Activated naive CD8-positive, alpha-beta T cell (primary cell): ENCODE data around the gene CHCHD6.

ENCODE experiments used
- H3K27ac Mint-ChIP-seq: one replicate; pipeline ENCODE4 v1.8.0; 2021; ENCODE audit warnings: mixed read lengths
- H3K27me3 Mint-ChIP-seq: one replicate; pipeline ENCODE4 v1.8.0; 2021; ENCODE audit warnings: mixed read lengths
- H3K36me3 Mint-ChIP-seq: one replicate; pipeline ENCODE4 v1.8.0; 2021; ENCODE audit warnings: mixed read lengths
- H3K4me1 Mint-ChIP-seq: one replicate; pipeline ENCODE4 v1.8.0; 2021; ENCODE audit warnings: low read depth, mixed read lengths
- H3K4me3 Mint-ChIP-seq: one replicate; pipeline ENCODE4 v1.8.0; 2021; ENCODE audit warnings: mild to moderate bottlenecking, mixed read lengths
- H3K9me3 Mint-ChIP-seq: one replicate; pipeline ENCODE4 v1.8.0; 2021; ENCODE audit warnings: low read depth, mixed read lengths

CHCHD6 gene

GRCh38 chr3:126870608-126871210 lies 166.7 kb downstream of the CHCHD6 start:
- Mint-ChIP-seq H3K4me3 (no peak overlapping the region), H3K27me3 (no peaks in the 10 kb centered on the region), H3K9me3 (no peaks in the 10 kb centered on the region), H3K27ac (no peak overlapping the region), H3K36me3 (peaks cover 14% of the 10 kb centered on the region), H3K4me1 (no peaks in the 10 kb centered on the region)

GRCh38 chr3:126872701-126873342 lies 168.8 kb downstream of the CHCHD6 start:
- no peak overlapping the region for H3K27ac Mint-ChIP-seq
- H3K27me3 Mint-ChIP-seq, result no peaks in the 10 kb centered on the region
- H3K36me3 Mint-ChIP-seq, result peaks cover 17% of the 10 kb centered on the region

GRCh38 chr3:126873416-126873815 lies 169.4 kb downstream of the CHCHD6 start:
- no peak overlapping the region for H3K4me3 Mint-ChIP-seq
- H3K4me1 Mint-ChIP-seq, result peaks cover 2% of the 10 kb centered on the region
- no peak overlapping the region for H3K27ac Mint-ChIP-seq
- no peaks in the 10 kb centered on the region for H3K27me3 Mint-ChIP-seq
- H3K36me3 Mint-ChIP-seq, result peaks cover 17% of the 10 kb centered on the region
- H3K9me3 Mint-ChIP-seq, result no peaks in the 10 kb centered on the region

More at GRCh38 chr3:126872701-126873342, 168.8 kb downstream of the CHCHD6 start:
- Mint-ChIP-seq H3K4me1 (peaks cover 2% of the 10 kb centered on the region), H3K9me3 (no peaks in the 10 kb centered on the region), H3K4me3 (no peak overlapping the region)

DNA sequence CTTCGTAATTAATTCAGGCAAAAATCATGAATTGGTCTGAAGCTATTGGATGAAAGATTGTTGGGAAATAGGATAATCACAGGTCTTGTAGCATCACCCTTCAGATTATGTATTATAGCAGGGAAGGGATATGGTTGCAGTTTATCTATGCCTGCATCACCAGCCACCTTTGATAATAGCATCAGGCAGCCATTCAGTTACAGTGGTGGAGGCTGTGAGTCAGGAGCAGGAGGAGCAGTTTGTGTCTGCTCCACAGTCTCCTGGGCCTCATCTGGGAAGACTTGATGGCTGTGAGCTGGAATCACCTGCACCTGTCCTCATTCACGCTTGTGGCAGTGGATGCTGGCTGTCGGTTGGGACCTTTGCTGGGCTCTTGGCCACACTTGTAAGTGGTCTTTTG lies 174.6 kb downstream of the CHCHD6 start:
- Mint-ChIP-seq H3K4me1 (peaks cover 2% of the 10 kb centered on the region), H3K36me3 (peaks cover 6% of the 10 kb centered on the region), H3K4me3 (no peak overlapping the region), H3K27ac (no peak overlapping the region), H3K27me3 (no peaks in the 10 kb centered on the region), H3K9me3 (no peaks in the 10 kb centered on the region)

DNA sequence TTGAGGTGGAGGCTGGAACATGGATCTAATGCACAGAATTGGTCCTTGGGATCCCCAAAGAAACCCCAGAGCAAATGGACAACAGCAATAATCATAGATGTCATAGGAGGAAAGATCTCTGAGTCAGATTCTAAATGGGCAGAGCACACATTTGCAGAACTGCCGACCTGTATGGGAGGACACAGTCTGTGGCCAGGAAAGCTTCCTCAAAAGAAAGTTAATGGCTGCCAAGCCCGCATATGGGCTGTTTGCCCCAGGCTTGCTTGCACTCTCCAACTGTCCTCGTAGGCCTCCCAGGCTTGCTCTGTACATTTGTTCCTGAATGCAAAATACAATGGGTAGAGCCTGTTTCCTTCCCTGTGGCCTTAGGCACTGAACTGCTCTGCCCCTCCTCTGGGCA lies 176.9 kb downstream of the CHCHD6 start:
- peaks cover 2% of the 10 kb centered on the region for H3K4me1 Mint-ChIP-seq
- H3K36me3 Mint-ChIP-seq, result peaks cover 3% of the 10 kb centered on the region
- no peaks in the 10 kb centered on the region for H3K9me3 Mint-ChIP-seq
- no peaks in the 10 kb centered on the region for H3K27me3 Mint-ChIP-seq
- no peak overlapping the region for H3K4me3 Mint-ChIP-seq
- H3K27ac Mint-ChIP-seq, result no peak overlapping the region

DNA sequence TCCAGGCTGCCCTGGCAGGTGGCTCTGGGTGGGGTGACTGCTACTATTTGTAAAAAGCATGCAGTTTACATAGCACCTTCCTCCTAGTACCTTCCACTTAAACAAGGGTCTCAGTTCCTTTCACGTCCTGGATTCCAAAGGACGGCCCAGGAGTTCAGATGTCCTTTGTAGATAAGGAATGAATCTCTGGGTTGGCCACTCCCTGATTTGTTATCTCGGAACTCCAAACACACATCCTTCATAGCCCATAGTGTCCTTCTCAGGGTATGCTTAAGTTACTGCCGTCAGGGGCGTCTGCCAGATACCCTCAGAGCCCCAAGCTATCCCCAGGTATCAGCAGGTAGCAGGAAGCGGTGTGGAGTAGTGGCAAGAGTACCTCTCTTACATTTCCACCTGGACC lies 177.8 kb downstream of the CHCHD6 start:
- no peak overlapping the region for H3K4me3 Mint-ChIP-seq
- no peak overlapping the region for H3K27ac Mint-ChIP-seq
- H3K9me3 Mint-ChIP-seq, result no peaks in the 10 kb centered on the region
- no peaks in the 10 kb centered on the region for H3K36me3 Mint-ChIP-seq
- H3K4me1 Mint-ChIP-seq, result no peaks in the 10 kb centered on the region
- H3K27me3 Mint-ChIP-seq, result no peaks in the 10 kb centered on the region

- H3K4me3 Mint-ChIP-seq, result no peak overlapping the region
- no peaks in the 10 kb centered on the region for H3K9me3 Mint-ChIP-seq
- H3K4me1 Mint-ChIP-seq, result no peaks in the 10 kb centered on the region
- no peaks in the 10 kb centered on the region for H3K27me3 Mint-ChIP-seq
- no peak overlapping the region for H3K27ac Mint-ChIP-seq
- peaks cover 1% of the 10 kb centered on the region for H3K36me3 Mint-ChIP-seq
Measured at GRCh38 chr3:126883241-126883640, 179.2 kb downstream of the CHCHD6 start.

GRCh38 chr3:126885425-126885824 lies 181.4 kb downstream of the CHCHD6 start:
- no peak overlapping the region for H3K27ac Mint-ChIP-seq
- no peaks in the 10 kb centered on the region for H3K9me3 Mint-ChIP-seq
- no peaks in the 10 kb centered on the region for H3K27me3 Mint-ChIP-seq
- no peaks in the 10 kb centered on the region for H3K4me1 Mint-ChIP-seq
- peaks cover 3% of the 10 kb centered on the region for H3K36me3 Mint-ChIP-seq
- H3K4me3 Mint-ChIP-seq, result no peak overlapping the region

DNA sequence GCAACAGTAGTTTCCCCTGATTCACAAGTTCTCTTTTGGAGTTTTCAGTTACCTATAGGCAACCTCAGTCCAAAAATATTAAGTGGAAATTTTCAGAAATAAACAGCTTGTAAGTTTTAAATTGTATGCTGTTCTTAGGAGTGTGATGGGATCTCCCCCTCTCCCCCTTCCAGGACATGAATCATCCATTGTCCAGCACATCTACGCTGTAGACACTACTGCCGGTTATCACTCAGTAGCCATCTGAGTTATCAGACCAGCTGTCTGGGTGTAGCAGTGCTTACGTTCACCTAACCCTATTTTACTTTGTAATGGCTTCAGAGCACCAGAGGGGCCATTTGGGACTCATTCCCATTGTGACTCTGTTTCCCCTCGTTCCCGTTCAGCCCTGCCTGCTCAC lies 182.2 kb downstream of the CHCHD6 start:
- H3K27me3 Mint-ChIP-seq, result no peaks in the 10 kb centered on the region
- H3K36me3 Mint-ChIP-seq, result peaks cover 3% of the 10 kb centered on the region
- no peak overlapping the region for H3K27ac Mint-ChIP-seq
- H3K4me1 Mint-ChIP-seq, result no peaks in the 10 kb centered on the region
- H3K9me3 Mint-ChIP-seq, result no peaks in the 10 kb centered on the region
- H3K4me3 Mint-ChIP-seq, result no peak overlapping the region

DNA sequence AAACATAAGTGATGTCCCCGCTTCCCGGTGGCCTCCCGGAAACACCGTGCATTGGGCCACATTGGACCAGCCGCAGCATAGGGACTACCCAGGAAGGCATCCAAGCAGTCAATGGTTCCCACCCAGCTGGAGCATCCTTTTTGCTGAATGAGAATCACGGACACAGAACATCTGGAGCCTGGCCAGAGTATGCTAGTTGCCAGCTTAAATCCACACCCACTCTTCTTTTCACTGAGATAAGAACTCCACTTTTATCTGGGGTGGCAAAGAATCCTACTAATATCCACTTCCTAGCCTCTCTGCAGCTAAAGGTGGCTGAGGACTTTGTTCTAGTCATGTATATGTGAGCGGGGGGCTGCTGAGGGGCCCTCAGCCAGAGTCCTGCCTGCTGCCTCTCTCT lies 183.6 kb downstream of the CHCHD6 start:
- Mint-ChIP-seq H3K4me1 (no peaks in the 10 kb centered on the region), H3K4me3 (no peak overlapping the region), H3K27ac (no peak overlapping the region), H3K36me3 (peaks cover 5% of the 10 kb centered on the region), H3K9me3 (no peaks in the 10 kb centered on the region), H3K27me3 (no peaks in the 10 kb centered on the region)

- no peak overlapping the region for H3K27ac Mint-ChIP-seq
- no peaks in the 10 kb centered on the region for H3K4me1 Mint-ChIP-seq
- H3K4me3 Mint-ChIP-seq, result no peak overlapping the region
- H3K36me3 Mint-ChIP-seq, result peaks cover 7% of the 10 kb centered on the region
- no peaks in the 10 kb centered on the region for H3K9me3 Mint-ChIP-seq
- H3K27me3 Mint-ChIP-seq, result no peaks in the 10 kb centered on the region
Measured at GRCh38 chr3:126888186-126888760, 184.2 kb downstream of the CHCHD6 start.

- Mint-ChIP-seq H3K9me3 (no peaks in the 10 kb centered on the region), H3K4me3 (no peak overlapping the region), H3K27me3 (no peaks in the 10 kb centered on the region), H3K27ac (no peak overlapping the region), H3K36me3 (peaks cover 8% of the 10 kb centered on the region), H3K4me1 (no peaks in the 10 kb centered on the region)
Measured at GRCh38 chr3:126889276-126890201, 185.5 kb downstream of the CHCHD6 start.

DNA sequence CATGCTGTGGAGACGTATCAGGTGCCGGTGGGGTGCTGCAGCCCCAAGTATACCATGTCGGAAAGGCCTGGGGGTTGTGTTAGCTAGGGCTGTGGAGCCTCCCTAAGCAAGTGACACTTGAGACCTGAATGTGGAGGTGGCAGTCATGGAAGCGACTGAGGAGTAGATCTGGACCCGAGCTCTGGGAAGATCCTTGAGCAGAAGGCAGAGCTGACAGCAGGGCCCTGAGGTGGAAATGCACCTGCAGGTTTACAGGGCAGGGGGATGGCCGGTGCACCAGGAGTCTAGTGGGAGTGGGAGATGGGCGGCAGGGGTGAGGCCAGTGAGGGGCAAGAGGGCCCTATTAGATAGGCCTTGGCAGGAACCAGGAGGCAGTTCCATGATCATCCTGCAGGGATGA lies 187.1 kb downstream of the CHCHD6 start:
- Mint-ChIP-seq H3K4me3 (no peak overlapping the region), H3K27me3 (no peaks in the 10 kb centered on the region), H3K9me3 (no peaks in the 10 kb centered on the region), H3K4me1 (no peaks in the 10 kb centered on the region), H3K36me3 (peaks cover 8% of the 10 kb centered on the region), H3K27ac (no peak overlapping the region)

DNA sequence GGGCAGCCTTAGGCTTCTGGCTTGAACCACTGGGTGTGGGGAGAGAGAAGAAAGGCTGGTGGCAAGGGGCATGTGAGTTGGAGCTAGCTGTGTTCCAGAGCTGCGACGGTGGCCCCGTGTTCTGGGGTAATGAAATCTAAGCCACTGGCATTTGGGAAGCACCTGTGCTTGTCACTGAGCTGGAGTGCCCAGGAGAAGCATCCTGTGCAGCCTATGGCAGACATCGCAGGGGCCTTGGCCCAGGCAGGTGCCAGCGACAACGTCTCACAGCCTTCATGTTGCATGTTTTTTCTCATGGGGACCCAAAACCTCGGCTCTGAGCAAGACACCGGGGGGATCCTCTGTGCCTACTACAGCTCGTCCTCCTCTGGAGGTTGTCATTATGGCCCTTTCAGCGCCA lies 187.8 kb downstream of the CHCHD6 start:
- no peaks in the 10 kb centered on the region for H3K27me3 Mint-ChIP-seq
- H3K36me3 Mint-ChIP-seq, result peaks cover 8% of the 10 kb centered on the region
- H3K4me1 Mint-ChIP-seq, result no peaks in the 10 kb centered on the region
- H3K9me3 Mint-ChIP-seq, result no peaks in the 10 kb centered on the region
- no peak overlapping the region for H3K27ac Mint-ChIP-seq
- H3K4me3 Mint-ChIP-seq, result no peak overlapping the region

DNA sequence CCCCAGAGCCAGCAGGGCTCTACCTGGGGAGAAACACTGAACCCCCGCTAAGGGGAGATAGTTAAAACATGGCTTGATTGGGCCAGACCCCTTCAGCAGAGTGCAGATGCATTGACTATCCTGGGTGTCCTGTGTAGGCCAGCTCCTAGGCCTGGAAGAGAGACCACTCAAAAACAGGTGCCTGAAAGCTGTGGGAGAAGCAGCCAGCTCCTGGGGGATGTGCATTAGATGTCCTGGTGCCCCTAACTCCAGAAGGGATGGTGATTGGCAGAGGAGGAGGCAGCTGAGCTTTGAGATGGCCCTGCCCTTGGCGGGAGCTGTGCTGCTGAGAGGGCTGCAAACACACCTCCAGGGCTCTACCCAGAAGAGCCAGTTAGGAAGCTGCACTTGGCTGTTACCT lies 189.6 kb downstream of the CHCHD6 start:
- Mint-ChIP-seq H3K27ac (no peak overlapping the region), H3K36me3 (peaks cover 7% of the 10 kb centered on the region), H3K4me1 (no peaks in the 10 kb centered on the region), H3K4me3 (no peak overlapping the region), H3K9me3 (no peaks in the 10 kb centered on the region), H3K27me3 (no peaks in the 10 kb centered on the region)
